Smooth muscle cell of bladder (primary cell): ENCODE measurements around the gene BEAN1. TPM values are rescaled to one million over a fixed set of nuclear protein-coding genes. Genes with fewer than 3 reads are reported as not detected.

Experiments
- total RNA-seq: library from RNA; depleted of rRNA; stranded (reverse); fragments of >200 nt; gene quantifications from 2 replicates; pipeline ENCODE4 v1.2.3, GENCODE V29; 2014

BEAN1 gene
- total RNA-seq = not detected in 2 replicates

DNA sequence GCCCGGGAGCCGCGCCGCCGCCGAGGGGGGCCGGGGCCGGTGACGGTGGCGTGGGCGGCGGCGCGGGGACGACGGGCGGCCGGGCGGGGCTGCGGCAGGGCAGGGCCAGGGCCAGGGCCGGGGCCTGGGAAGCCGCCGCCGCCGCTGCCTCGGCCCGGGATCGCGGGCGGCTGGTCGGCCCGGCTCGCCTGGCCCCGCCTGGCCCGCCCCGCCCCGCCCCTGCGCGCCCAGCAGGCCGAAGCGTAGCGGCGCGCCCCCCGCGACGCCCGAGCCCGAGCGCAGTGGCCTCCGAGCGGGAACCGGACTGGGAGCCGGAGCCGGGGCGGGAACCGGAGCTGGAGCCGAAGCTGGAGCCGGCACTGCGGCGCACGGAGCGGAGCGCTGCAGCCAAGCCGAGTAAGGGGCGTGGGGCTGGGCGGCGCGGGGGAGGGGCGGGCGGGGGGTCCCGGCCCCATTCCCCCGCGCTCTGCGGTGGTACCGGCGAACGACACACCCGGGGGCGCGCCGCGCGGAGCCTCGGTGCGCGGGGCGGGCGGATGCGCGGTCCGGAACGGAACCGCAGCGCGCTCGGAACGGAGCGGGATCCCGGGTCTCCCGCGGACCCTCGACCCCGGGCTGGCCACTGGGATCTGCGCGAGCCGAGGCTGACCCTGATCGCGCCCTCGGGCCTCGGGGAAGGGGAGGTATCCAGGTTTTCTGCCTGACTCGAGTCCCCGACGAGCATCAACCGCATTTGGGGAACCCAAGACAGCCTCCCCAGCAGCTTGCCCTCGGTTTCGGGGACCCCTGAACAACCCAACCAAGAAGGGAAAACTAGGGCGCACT is at the start of gene BEAN1:
BEAN1 (plus strand) TSS at position 260 of the 825 bp plus-strand sequence. CDS start 10,382 bp downstream, outside the sequence.

Other genes starting within 250 kb of the BEAN1 start
- gene CDH5, start 60.6 kb upstream of the BEAN1 start, total RNA-seq = under 0.01 and 0.83 TPM in 2 replicates
- gene TK2, start 122.8 kb downstream of the BEAN1 start, total RNA-seq = 48.8 and 78.9 TPM in 2 replicates
- gene CKLF, start 125.3 kb downstream of the BEAN1 start, total RNA-seq = 33.4 and 41.8 TPM in 2 replicates
- gene CMTM1, start 139.1 kb downstream of the BEAN1 start, total RNA-seq = 1.3 and 1.8 TPM in 2 replicates
- not detected in 2 replicates for gene CMTM2, start 152.2 kb downstream of the BEAN1 start, total RNA-seq
- gene CMTM3, start 177.4 kb downstream of the BEAN1 start, total RNA-seq = 7.8 and 9.4 TPM in 2 replicates